Measurements from ENCODE around the gene HBS1L. TPM values are rescaled to one million over a fixed set of nuclear protein-coding genes. Genes with fewer than 3 reads are reported as not detected.

HBS1L gene
- total RNA-seq, result 89.8 TPM
- long read RNA-seq, full-length matches to known transcripts, result 180 of 203 reads
- long read RNA-seq, partial matches to known transcripts, result 2 of 203 reads
- long read RNA-seq, other reads (novel, unspliced or antisense), result 21 of 203 reads

- ATAC-seq (peak; percentile 100), DNase-seq (peak; percentile 98)
- intact Hi-C loops (cut with micrococcal nuclease), result no loop called here
Measured at GRCh38 chr6:135054569-135055498, at the start of gene HBS1L. HBS1L (minus strand) TSS chr6:135054822; CDS start chr6:135054691, 131 bp downstream.

GRCh38 chr6:135104199-135104598, 49.6 kb upstream of the HBS1L start:
- no peak for DNase-seq
- intact Hi-C loops (cut with micrococcal nuclease), result no loop called here
- no peak for ATAC-seq

- DNase-seq (no peak), ATAC-seq (no peak)
- intact Hi-C loops (cut with micrococcal nuclease), result no loop called here
Measured at GRCh38 chr6:135102191-135102590, 47.6 kb upstream of the HBS1L start.

GRCh38 chr6:135097172-135097571, 42.5 kb upstream of the HBS1L start:
- DNase-seq (no peak), ATAC-seq (no peak)
- intact Hi-C loops (cut with micrococcal nuclease), result no loop called here

GRCh38 chr6:135096403-135097130, 41.9 kb upstream of the HBS1L start:
- ATAC-seq, result no peak
- DNase-seq, result no peak
- intact Hi-C loops (cut with micrococcal nuclease), result no loop called here

- DNase-seq (no peak), ATAC-seq (no peak)
- intact Hi-C loops (cut with micrococcal nuclease), result no loop called here
Measured at GRCh38 chr6:135095716-135096115, 41.1 kb upstream of the HBS1L start.

GRCh38 chr6:135094403-135094821, 39.8 kb upstream of the HBS1L start:
- ATAC-seq (no peak), DNase-seq (no peak)
- intact Hi-C loops (cut with micrococcal nuclease), result no loop called here

GRCh38 chr6:135093578-135093977, 39.0 kb upstream of the HBS1L start:
- intact Hi-C loops (cut with micrococcal nuclease), result no loop called here
- no peak for DNase-seq
- no peak for ATAC-seq

GRCh38 chr6:135092724-135093123, 38.1 kb upstream of the HBS1L start:
- ATAC-seq, result no peak
- DNase-seq, result no peak
- intact Hi-C loops (cut with micrococcal nuclease), result no loop called here

- intact Hi-C loops (cut with micrococcal nuclease), result no loop called here
- ATAC-seq (no peak), DNase-seq (no peak)
Measured at GRCh38 chr6:135090819-135091218, 36.2 kb upstream of the HBS1L start.

- intact Hi-C loops (cut with micrococcal nuclease), result no loop called here
- no peak for ATAC-seq
- DNase-seq, result no peak
Measured at GRCh38 chr6:135089901-135090300, 35.3 kb upstream of the HBS1L start.

- DNase-seq (no peak), ATAC-seq (no peak)
- intact Hi-C loops (cut with micrococcal nuclease), result no loop called here
Measured at GRCh38 chr6:135088818-135089809, 34.5 kb upstream of the HBS1L start.

- ATAC-seq, result no peak
- no peak for DNase-seq
- intact Hi-C loops (cut with micrococcal nuclease), result no loop called here
Measured at GRCh38 chr6:135088281-135088680, 33.7 kb upstream of the HBS1L start.

GRCh38 chr6:135087803-135088202, 33.2 kb upstream of the HBS1L start:
- no peak for ATAC-seq
- DNase-seq, result no peak
- intact Hi-C loops (cut with micrococcal nuclease), result no loop called here

- ATAC-seq (no peak), DNase-seq (no peak)
- intact Hi-C loops (cut with micrococcal nuclease), result no loop called here
Measured at GRCh38 chr6:135087403-135087802, 32.8 kb upstream of the HBS1L start.

- DNase-seq (no peak), ATAC-seq (no peak)
- intact Hi-C loops (cut with micrococcal nuclease), result no loop called here
Measured at GRCh38 chr6:135086414-135086764, 31.8 kb upstream of the HBS1L start.

- no peak for ATAC-seq
- no peak for DNase-seq
- intact Hi-C loops (cut with micrococcal nuclease), result no loop called here
Measured at GRCh38 chr6:135085700-135086413, 31.2 kb upstream of the HBS1L start.

GRCh38 chr6:135084916-135085269, 30.3 kb upstream of the HBS1L start:
- intact Hi-C loops (cut with micrococcal nuclease), result no loop called here
- ATAC-seq (no peak), DNase-seq (no peak)
